ENCODE results near the gene PRKRIP1. TPM values are rescaled to one million over a fixed set of nuclear protein-coding genes. Genes with fewer than 3 reads are reported as not detected.

Gene PRKRIP1
- total and polyA plus RNA-seq, 4 donors, result 5.4 to 15.8 (median 7.1) TPM

GRCh38 chr7:102433219-102434038 is 37.3 kb downstream of the PRKRIP1 start, which contains the start of gene ORAI2:
Gene ORAI2 (plus strand): TSS chr7:102433575. CDS start chr7:102438957, 5,382 bp downstream.
- no peaks in the 10 kb centered on the region for H3K27me3 ChIP-seq (ENCODE audit: control insufficient read depth in 4 of 4, insufficient read depth in 4 of 4, low read length in 3 of 4)
- peak within 1 kb of the TSS in 1 of 2 donors; percentile 37 for H3K9ac ChIP-seq (ENCODE audit: low read depth in 1 of 2, low read length in 2 of 2)
- no peaks in the 10 kb centered on the region for H3K36me3 ChIP-seq (ENCODE audit: control insufficient read depth in 4 of 4, insufficient read depth in 3 of 4, low read depth in 1 of 4, low read length in 3 of 4)
- H3K9me3 ChIP-seq (ENCODE audit: control insufficient read depth in 4 of 4, low read length in 3 of 4), result no peaks in the 10 kb centered on the region
- peak within 1 kb of the TSS; percentile 47 to 80 (median 47) for H3K4me3 ChIP-seq (ENCODE audit: low read depth in 1 of 3, low read length in 3 of 3)
- TF ChIP-seq ATF3 (IDR thresholded peaks at IDR 0.05), result no peak
- TF ChIP-seq ZBTB33 (IDR thresholded peaks at IDR 0.05), result no peak
- TF ChIP-seq HNF4G (IDR thresholded peaks at IDR 0.05), result no peak
- peak; percentile 49 for TF ChIP-seq NR2F2 (IDR thresholded peaks at IDR 0.05)
- TF ChIP-seq MAX (IDR thresholded peaks at IDR 0.05), result no peak
- TF ChIP-seq RXRA (IDR thresholded peaks at IDR 0.05), result no peak
- TF ChIP-seq CTCF (IDR thresholded peaks at IDR 0.05; ENCODE audit: low read depth, low read length, missing input control), result no peak
- TF ChIP-seq RAD21 (IDR thresholded peaks at IDR 0.05), result no peak
- peak in 1 of 2 donors; percentile 23 for TF ChIP-seq EGR1 (IDR thresholded peaks at IDR 0.05; ENCODE audit: low read depth in 2 of 2)
- DNase-seq (ENCODE audit: low spot score), result peak; percentile 76
- H3K4me1 ChIP-seq (ENCODE audit: control insufficient read depth in 4 of 4, insufficient read depth in 4 of 4, low read length in 3 of 4), result peaks cover 0 to 15% (median 13%) of the 10 kb centered on the region in 4 donors
- 3% methylated on average over 90 of the region's 90 CpGs for WGBS
- peak within 1 kb of the TSS; percentile 52 to 67 for H3K27ac ChIP-seq (ENCODE audit: low read depth in 1 of 2, low read length in 2 of 2)

- Histone ChIP-seq H3K4me1 (ENCODE audit: control insufficient read depth in 4 of 4, insufficient read depth in 4 of 4, low read length in 3 of 4) (peaks cover 0 to 15% (median 13%) of the 10 kb centered on the region in 4 donors), H3K4me3 (ENCODE audit: low read depth in 1 of 3, low read length in 3 of 3) (peak overlapping the region; percentile 47 to 80 (median 47)), H3K9me3 (ENCODE audit: control insufficient read depth in 4 of 4, low read length in 3 of 4) (no peaks in the 10 kb centered on the region), H3K9ac (ENCODE audit: low read depth in 1 of 2, low read length in 2 of 2) (peak overlapping the region in 1 of 2 donors; percentile 37), H3K27ac (ENCODE audit: low read depth in 1 of 2, low read length in 2 of 2) (peak overlapping the region; percentile 50 to 67), H3K27me3 (ENCODE audit: control insufficient read depth in 4 of 4, insufficient read depth in 4 of 4, low read length in 3 of 4) (no peaks in the 10 kb centered on the region), H3K36me3 (ENCODE audit: control insufficient read depth in 4 of 4, insufficient read depth in 3 of 4, low read depth in 1 of 4, low read length in 3 of 4) (no peaks in the 10 kb centered on the region)
- 47% methylated on average over 9 of the region's 9 CpGs for WGBS
- TF ChIP-seq MAX (IDR thresholded peaks at IDR 0.05) (no peak), NR2F2 (IDR thresholded peaks at IDR 0.05) (no peak), EGR1 (IDR thresholded peaks at IDR 0.05; ENCODE audit: low read depth in 2 of 2) (no peak), RAD21 (IDR thresholded peaks at IDR 0.05) (no peak), SP1 (IDR thresholded peaks at IDR 0.05) (no peak), HNF4A (conservative IDR thresholded peaks at IDR 0.05) (no peak), JUND (IDR thresholded peaks at IDR 0.05) (no peak), REST (IDR thresholded peaks at IDR 0.05) (no peak), CTCF (IDR thresholded peaks at IDR 0.05; ENCODE audit: low read depth, low read length, missing input control) (no peak), FOXA2 (IDR thresholded peaks at IDR 0.05) (no peak), ZBTB33 (IDR thresholded peaks at IDR 0.05) (no peak), HNF4G (IDR thresholded peaks at IDR 0.05) (no peak)
- no peak for DNase-seq (ENCODE audit: low spot score)
Measured at GRCh38 chr7:102434039-102434486, 37.9 kb downstream of the PRKRIP1 start.

Data from liver (tissue), 9 donors.